GM18508 (cell line): ENCODE measurements around the gene ACVRL1.

Source experiments
- ATAC-seq: cut with Tn5 transposase; IDR thresholded peaks from one replicate; pipeline ENCODE4 v1.9.1; 2021; ENCODE audit warnings: moderate number of reproducible peaks; ENCODE audit not compliant: insufficient read depth, unreplicated experiment

Gene ACVRL1

DNA sequence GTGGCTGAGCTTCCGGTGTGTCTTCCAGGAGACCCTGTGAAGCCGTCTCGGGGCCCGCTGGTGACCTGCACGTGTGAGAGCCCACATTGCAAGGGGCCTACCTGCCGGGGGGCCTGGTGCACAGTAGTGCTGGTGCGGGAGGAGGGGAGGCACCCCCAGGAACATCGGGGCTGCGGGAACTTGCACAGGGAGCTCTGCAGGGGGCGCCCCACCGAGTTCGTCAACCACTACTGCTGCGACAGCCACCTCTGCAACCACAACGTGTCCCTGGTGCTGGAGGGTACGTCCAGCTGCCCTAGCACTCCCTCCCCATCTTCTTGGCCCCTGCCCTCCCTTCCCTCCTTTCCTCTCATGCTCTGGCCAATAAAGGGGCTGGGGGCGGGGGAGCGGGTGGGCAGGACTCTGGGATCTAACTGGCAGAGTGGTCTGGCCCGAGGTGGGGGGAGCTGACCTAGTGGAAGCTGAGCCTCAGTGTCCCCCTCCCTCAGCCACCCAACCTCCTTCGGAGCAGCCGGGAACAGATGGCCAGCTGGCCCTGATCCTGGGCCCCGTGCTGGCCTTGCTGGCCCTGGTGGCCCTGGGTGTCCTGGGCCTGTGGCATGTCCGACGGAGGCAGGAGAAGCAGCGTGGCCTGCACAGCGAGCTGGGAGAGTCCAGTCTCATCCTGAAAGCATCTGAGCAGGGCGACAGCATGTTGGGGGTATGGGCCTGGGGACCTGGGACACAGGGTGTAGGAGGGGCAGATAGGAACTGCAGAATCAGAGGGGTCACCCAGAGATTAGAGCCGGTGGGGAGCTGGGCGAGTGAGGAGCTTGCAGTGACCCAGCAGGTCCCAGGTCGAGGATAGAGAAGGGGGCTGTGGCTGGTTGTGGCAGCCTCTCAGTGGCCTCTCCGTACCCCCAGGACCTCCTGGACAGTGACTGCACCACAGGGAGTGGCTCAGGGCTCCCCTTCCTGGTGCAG is 6.0 kb downstream of the ACVRL1 start:
- no peak for ATAC-seq

DNA sequence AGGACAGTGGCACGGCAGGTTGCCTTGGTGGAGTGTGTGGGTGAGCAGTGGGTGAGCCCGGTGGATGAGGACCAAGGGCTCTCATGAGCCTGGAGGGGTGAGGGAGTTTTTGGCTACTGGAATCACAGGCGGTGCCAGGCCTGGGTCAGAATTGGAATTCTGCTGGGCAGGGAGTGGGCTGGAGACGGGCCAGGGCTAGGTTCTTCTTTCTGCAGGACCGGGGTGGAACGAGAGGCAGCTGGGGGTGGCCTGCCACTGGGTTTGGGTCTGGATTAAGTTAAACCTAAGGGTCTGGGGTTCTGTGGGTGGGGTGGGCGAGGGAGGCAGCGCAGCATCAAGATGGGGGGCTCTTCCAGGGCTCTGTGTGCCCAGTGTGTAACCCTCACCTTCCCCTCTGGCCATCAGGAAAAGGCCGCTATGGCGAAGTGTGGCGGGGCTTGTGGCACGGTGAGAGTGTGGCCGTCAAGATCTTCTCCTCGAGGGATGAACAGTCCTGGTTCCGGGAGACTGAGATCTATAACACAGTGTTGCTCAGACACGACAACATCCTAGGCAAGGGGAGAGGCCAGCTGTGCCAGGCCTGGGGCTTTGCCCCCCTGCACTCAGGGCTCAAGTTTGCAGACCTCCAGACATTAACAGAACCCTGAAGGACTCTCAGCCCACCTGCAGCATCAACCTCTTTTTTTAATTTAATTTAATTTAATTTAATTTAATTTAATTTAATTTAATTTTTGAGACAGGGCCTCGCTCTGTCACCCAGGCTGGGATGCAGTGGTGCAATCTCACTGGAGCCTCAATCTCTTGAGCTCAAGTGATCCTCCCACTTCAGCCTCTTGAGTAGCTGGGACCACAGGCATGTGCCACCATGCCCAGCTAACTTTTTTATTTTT is 7.0 kb downstream of the ACVRL1 start:
- no peak for ATAC-seq

DNA sequence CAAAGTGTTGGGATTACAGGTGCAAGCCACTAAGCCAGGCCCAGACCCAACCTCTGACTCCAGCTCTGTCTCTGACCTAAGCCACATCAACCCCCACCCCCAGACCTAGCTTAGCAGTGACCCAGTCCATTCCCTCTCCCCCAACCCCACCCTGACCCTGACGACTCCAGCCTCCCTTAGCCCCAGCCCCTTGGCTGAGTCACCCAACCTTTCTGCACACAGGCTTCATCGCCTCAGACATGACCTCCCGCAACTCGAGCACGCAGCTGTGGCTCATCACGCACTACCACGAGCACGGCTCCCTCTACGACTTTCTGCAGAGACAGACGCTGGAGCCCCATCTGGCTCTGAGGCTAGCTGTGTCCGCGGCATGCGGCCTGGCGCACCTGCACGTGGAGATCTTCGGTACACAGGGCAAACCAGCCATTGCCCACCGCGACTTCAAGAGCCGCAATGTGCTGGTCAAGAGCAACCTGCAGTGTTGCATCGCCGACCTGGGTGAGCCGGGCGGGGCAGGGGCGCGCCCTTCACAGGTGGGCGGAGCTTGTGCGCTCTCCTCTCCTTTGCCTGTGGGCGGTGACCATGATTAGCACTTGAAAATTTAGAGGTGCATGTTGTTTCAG is 7.8 kb downstream of the ACVRL1 start:
- ATAC-seq, result no peak

DNA sequence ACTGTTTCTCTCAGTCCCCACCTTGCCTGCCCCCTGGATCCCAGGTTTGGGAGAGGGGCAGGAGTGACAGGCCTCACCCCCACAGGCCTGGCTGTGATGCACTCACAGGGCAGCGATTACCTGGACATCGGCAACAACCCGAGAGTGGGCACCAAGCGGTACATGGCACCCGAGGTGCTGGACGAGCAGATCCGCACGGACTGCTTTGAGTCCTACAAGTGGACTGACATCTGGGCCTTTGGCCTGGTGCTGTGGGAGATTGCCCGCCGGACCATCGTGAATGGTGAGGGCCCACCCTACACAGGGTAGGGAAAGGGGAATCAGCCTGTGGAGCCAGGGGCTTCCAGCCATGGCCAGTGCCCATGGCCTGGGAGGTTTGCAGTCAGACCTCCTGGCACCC is 8.6 kb downstream of the ACVRL1 start:
- ATAC-seq, result no peak

DNA sequence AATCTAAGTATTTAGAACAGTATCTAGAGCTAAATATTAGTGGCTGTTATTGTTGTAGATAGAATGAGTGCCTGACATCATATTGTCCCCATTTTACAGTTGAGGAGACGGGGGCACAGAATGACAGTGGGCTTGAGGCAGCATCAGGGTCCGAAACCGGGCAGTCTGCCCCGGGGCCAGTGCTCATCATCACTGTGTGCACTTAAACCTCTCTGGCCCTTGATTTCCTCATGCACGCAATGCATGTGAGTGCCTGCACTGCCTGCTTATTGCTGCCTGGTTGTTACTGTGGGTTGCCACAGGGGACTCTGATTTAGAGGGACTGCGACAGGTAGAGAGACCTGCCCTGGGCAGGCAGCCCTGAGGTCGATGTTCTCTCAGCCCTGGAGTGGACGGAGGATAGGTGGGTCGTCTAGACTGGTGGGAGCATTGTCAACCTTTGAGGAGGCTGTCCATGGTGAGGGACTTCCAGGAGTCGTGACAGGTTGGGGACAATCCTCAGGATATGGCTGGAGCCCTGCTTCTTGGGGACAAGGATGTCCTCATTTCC is 9.8 kb downstream of the ACVRL1 start:
- no peak for ATAC-seq

DNA sequence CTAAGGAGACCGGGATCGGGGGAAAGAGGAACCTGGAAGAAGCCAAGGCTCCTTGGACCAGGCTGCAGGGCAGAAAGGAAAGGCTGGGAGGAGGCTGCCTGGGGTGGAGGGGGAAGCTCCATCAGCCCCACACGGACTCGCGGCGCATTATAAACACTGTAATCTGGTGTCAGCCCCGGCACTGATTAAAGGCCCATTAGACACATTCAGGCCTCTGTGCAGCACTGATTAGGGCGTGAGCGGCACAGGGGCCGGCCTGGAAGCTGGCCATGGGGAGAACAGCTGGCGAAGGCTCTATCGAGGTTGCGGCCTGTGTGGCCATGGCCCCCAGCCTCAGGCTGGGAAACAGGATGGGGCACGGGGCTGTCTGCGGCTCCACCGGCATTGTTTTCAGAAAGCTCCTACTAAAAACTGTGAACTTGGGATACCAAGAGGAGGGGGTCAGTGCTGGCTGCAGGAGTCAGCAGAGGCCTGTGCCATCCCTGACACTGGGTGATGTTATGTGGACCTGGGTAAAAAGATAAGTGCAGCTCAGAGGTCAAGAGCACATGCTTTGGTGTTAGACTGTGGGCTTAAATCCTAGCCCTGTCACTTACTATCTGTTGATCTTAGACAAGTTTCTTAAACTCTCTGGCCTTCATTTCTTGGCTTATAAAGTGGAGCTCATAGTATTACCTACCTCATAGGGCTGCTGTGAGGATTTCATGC is 10.6 kb downstream of the ACVRL1 start:
- no peak for ATAC-seq

DNA sequence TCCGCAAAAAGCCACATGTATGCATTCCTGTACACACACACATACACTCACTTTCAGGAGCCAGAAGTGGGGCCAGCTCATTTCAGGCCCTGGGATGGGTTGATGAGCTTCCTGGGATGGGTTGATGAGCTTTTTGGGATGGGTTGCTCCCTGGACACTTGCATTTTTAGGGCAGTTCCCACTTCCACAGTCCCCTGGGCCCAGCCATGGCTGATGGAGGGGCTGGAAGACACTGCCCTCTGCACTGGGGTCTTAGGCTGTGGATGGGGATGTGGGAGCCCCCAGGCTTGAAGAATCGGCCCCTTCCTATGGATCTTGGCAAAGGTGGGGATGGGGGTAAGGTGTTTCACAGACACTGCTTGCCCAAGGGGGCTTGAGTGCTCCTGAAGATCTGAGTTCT is 12.7 kb downstream of the ACVRL1 start:
- ATAC-seq, result no peak

DNA sequence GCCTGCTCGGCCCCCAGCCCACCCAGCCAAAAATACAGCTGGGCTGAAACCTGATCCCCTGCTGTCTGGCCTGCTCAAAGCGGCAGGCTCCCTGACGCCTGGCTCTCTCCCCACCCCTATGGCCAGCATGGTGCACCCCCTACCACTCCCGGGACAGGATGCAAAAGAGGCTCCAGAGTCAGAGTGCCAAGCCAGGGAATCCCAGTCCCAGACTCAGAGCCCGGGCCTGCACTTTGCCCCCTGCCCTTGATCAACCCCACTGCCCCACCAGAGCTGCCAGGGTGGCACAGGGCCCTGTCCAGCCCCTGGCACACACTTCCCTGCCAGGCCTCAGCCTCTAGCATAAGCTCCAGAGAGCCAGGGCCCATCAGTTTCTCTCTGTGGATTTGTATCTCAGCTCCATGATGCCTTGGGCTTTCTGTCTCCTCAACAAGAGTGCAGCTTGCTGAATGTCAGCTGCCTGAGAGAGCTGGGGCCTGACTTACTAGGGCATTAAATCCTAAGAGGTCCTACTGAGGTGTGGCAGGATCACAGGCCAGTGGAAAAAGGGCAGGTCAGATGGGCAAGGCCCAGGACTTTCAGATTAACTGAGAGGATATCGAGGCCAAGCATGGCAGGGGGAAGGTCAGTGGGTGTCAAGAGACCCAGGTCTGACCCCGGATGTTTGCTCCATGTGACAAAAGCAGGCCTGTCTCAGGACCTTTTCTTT is 13.9 kb downstream of the ACVRL1 start:
- ATAC-seq, result no peak

DNA sequence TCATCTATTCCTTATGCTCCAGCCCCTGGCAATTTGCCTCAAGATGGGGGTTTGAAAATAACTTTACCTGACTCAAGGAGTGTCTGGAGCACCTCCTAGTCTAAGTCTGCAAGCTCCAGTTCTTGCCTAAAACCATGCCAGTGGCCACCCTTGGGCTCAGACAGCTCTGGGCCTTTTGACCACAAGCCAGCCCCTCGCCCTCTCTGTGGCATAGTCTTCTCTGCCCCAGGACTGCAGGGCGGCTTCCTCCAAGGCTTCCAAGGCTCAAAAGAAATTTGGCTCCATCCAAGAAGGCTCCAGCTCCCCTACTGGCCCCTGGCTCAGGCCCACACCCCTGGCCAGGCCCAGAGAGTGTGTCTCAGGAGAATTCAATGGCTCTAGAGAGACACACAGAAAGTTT is 14.8 kb downstream of the ACVRL1 start:
- ATAC-seq, result no peak

DNA sequence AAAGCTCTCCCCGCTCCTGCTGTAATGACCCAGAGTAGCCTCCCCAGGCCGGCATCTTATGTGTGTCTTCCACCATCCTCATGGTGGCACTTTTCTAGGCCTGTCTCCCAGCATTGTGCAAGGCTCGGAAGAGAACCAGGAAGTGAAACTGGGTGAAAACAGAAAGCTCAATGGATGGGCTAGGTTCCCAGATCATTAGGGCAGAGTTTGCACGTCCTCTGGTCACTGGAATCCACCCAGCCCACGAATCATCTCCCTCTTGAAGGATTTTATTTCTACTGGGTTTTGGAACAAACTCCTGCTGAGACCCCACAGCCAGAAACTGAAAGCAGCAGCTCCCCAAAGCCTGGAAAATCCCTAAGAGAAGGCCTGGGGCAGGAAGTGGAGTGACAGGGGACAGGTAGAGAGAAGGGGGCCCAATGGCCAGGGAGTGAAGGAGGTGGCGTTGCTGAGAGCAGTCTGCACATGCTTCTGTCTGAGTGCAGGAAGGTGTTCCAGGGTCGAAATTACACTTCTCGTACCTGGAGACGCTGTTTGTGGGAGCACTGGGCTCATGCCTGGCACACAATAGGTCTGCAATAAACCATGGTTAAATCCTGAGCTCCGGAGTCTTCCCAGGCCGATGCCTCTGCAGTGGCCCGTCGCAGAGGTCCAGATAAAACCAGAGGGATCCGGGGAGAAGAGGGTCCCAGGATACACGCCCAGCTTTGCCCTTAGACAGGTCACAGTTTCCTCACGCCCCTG is 15.6 kb downstream of the ACVRL1 start:
- no peak for ATAC-seq

DNA sequence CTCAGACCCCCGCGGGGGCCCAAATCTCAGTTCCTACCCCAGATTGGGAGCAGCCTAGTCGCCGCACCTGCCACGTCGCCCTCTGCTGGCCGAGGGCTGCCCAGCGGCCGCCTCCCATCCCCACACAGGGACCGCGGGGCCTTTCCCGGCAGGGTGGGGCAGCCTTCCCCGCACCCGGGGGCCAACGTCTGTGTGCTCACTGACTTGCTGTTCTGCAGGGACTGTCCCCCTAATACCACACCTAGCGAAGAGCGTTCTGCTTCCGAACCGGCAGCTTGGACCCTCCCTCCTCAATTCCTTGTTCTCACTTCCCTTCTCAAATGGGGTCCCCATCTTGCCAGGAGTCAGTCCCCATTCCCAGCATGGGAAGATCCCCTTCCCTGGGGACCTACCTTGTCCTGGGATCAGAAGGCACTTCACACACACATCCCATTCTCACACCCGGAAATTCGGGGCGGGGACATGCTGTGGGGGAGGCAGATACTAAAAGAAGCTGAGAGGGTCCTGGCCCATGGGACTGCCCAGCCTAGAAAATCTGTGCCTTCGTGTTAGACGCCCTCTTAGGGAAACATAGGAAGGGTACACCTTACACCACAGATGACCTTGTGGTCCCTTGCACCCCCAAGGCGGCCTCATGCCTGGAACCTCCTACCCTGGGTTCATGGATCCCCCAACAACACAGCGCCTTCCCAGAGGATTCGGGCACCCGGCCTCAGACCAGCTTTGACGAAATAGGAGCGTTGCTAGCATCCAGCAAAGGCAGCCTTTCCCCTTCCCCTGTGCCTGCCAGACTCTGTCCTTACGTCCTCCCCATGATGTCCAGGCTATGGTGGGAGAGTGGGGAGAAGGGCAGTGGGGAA is 16.4 kb downstream of the ACVRL1 start:
- no peak for ATAC-seq

DNA sequence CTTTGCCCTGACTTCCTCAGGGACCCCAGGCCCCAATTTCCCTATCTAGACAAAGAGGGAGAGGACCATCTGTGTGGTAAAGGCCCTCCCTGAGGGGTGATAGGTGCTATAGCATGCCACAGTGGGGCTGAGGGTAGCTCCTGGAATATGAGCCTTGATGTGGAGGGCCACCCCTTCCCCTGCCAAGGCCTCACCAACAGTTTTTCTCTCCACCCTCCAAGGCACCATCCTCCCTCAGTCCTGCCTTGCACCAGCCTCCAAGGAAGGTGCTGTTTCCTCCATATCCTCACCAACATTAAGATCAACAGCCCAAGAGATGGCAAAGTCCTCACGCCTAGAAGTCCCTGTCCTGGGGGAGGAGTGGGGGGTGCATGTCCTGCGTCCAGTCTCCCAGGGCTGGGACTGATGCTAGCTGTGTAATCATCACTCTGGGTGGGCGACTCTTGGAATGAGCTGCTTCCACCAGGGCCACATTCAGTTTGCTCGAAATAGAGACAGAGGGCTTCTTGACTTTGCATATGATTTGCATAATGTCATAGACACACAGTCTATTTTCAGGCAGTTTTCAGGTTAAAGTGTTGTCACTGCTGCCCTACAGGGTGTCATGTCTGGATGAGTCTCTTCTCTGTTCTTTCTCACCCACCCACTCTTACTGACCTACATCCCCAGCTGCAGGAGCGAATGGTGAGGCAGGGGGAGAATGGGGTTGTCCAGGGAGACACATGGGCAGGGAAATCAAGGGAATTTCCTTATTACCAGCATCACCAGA is 17.4 kb downstream of the ACVRL1 start:
- no peak for ATAC-seq

DNA sequence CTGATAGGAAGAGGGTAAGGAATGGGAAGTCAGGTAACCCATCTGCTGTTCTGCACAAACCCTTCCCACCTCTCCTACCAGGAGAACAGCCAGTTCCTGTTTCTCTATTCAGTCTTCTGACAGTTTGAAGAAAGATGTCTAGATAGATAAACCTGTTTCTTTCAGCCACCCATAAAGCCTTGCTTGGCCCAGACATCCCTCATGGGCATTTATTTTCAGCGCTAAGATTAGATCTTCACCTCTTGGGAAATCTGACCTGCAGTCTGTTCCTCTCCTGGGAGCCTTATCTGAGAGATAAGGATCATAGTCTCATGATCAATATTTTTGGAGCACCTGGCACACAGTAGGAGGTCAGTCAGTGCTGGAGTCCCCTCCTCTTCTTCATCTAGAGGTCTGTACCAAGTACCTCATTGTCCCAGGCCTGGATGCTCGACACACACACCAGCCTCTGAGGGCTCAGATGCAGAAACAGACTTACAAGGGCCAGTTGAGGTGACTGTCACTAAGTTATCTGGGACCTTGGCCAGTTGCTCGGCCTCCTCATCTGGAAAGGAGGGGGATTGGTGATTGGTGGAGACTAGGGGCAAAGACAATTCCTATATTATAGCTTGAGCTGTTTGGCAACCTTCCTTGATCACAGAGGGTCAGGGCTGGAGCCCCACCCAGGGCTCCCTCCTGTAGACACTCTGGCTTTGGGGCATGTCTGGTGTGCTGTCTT is 18.2 kb downstream of the ACVRL1 start:
- no peak for ATAC-seq

DNA sequence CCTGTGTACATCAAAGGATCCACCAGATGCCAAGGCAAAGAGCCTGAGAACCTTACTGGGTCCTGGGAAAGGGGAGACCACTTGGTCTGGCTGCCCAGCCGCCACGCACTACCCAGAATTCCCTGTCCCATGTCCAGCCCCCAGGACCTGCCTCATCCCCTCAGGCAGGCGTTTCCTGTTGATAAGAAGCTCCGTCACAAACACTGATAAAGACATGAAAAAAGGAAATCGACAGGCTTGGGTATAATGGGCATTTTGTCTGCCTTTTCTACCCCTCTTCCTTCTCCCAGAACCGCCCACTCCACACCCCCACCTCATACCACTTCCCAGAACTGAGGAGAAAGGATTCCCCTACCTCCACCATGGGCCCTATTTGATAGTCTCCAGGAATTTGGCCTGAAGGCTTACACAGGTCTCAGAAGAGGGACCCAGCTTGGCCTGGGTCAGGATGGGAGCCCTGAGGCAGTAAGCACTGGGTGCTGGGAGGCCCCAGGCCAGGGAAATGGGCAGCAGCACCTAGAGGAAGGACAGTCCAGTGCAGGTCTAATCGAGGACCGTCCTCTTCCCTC is 18.8 kb downstream of the ACVRL1 start:
- ATAC-seq, result no peak

DNA sequence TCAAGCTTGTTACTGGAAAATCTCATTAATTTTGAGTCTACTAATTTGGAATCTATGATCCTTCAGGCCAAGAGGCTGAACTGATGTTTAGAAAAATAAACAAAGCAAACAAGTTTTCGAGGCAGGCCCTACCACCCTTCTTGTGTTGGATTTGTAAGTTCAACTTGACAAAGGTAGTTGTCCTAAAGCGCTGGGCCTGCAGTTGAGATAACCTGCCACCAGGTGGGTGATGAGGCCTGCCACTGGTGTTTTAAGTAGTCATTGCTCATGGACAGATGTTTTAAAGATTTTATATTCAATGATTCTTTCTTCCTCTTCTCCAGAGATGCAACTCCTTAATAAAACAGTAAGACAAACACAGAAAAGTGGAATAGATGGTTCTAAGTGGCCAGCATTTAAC is 19.4 kb downstream of the ACVRL1 start:
- ATAC-seq, result no peak
